Measurements from ENCODE around the gene C20orf202.

Gene C20orf202

DNA sequence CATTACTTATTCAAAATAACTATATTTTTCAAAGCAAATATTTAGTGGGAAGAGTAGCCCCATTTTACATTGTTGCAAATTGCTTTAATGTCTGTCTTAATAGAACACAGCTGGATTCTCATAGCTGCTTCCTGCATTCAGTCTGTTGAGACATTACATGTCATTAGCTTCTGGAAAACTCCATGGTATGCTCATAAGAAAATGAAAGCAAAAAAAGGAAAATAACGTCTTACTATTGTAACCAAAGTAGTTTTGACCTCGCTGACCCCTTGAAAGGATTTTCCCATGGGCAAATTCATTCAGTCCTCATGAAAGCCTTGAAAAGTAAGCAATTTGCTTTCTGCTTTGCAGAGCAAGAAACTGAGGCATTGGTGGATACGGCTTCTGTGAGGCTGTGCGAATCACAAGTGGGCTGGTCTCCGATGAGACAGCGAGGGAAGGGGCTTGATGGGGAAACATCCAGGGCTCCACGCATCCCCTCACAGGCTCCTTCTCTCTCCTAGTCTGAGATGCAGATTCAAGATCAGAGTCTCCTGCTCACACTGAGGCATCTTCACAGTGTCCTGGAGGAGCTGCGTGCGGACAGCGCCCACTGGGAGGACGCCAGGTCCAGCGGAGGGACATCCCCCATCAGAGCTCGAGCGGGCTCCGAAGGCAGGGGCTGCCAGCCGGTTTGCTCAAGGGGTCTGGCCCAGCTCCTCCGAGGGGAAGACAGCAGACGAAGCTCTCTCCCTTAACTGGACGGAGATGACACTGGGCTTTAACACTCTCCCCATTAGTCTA, 3.3 kb downstream of the C20orf202 start:
- DNase-seq (ENCODE audit: low spot score) = no peak
- TF ChIP-seq, protein P1, sequence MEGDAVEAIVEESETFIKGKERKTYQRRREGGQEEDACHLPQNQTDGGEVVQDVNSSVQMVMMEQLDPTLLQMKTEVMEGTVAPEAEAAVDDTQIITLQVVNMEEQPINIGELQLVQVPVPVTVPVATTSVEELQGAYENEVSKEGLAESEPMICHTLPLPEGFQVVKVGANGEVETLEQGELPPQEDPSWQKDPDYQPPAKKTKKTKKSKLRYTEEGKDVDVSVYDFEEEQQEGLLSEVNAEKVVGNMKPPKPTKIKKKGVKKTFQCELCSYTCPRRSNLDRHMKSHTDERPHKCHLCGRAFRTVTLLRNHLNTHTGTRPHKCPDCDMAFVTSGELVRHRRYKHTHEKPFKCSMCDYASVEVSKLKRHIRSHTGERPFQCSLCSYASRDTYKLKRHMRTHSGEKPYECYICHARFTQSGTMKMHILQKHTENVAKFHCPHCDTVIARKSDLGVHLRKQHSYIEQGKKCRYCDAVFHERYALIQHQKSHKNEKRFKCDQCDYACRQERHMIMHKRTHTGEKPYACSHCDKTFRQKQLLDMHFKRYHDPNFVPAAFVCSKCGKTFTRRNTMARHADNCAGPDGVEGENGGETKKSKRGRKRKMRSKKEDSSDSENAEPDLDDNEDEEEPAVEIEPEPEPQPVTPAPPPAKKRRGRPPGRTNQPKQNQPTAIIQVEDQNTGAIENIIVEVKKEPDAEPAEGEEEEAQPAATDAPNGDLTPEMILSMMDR (conservative IDR thresholded peaks at IDR 0.05; ENCODE audit: low read depth) = no peak
- ChIA-PET POLR2A (ENCODE audit: low non-redundant PET) (interaction anchor here (0.6 kb wide), 1 partner anchor 8 kb away, joined by 3 read pairs; no protein-coding TSS in a partner anchor), CTCF (interaction anchor here (0.5 kb wide), 1 partner anchor 381 kb away, joined by 4 read pairs; no protein-coding TSS in a partner anchor)
- no peak overlapping the region for H3K27ac ChIP-seq

DNA sequence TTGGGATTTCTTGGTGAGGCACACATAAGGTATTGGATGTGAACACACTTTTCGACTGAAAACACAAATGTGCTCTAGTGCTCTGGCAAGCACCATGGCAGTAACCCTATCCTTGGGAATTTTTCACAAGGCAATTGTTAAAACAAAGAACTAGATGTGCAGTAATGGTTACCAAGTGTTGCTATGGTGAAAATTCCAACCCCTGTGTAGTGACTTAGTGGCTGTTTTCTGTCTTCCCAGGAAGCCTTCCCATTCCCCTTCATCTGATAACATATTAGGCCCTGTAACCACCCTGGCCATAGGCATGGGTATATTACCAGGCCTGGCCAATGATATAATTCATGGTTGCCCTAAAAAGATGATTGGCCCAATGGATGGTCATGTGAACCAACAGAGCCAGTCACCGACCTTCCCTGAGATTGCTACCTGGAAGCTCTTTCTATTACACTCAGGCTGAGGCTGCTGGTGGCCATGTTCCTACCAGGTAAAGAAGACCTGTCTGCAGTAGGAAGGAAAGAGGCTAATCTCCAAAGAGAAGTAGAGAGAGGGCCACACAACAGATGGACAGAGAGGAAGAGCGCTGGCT, 4.1 kb downstream of the C20orf202 start:
- no peak for DNase-seq (ENCODE audit: low spot score)
- TF ChIP-seq, protein P1 (conservative IDR thresholded peaks at IDR 0.05; ENCODE audit: low read depth) = no peak
- ChIA-PET CTCF (no interaction called here), POLR2A (ENCODE audit: low non-redundant PET) (no interaction called here)
- H3K27ac ChIP-seq = no peak overlapping the region

DNA sequence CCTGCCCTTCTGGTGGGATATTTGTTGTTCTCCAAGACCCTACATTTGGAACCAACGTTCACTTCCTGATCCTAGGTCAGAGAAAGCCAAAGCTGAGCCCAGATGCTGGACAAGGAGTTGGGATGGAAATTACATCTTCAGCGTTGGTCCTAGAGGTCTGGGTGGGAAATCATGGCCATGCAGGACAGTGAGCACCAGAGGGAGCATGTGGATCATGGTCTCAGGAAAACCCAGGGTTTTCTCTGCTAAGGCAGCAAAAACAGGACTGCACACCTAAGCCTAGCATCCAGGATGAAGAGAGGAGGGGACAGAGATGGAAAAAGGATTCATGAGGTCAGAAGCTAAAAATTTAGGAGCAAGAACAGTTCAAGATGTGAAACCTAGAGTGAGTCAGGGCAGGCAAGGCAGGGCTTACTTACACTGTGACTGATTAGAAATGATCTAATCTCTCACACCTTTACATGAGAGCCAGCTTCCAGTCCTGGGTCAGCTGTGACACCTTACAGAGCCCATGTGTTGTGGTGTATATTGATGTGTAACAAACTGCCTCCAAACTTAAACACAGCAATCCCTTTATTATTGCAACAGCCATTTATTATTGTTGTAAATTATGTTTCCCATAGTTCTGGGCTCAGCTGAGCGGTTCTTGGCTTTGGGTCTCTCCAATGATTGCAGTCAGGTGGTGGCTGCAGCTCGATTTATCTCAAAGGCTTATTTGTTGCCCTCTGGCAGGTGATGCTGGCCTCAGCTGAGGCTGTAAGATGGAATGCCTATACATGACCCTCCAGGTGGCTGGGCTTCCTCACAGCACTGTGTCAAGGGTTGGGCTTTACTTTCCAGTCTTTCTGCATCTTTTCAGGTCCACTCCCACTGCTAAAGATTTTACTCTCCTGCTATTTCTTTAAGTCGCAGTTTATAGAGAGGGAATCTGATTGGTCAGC, 6.5 kb downstream of the C20orf202 start:
- POLR2A ChIA-PET (ENCODE audit: low non-redundant PET) = interaction anchor here (1.1 kb wide), 1 partner anchor 116 kb away, joined by 4 read pairs; no protein-coding TSS in a partner anchor
- no peak overlapping the region for H3K27ac ChIP-seq
- TF ChIP-seq, protein P1 (conservative IDR thresholded peaks at IDR 0.05; ENCODE audit: low read depth) = no peak
- no peak for DNase-seq (ENCODE audit: low spot score)
- CTCF ChIA-PET = interaction anchor here (0.6 to 1.2 kb wide), 2 partner anchors 101 to 253 kb away, joined by 4 to 5 read pairs; no protein-coding TSS in a partner anchor

DNA sequence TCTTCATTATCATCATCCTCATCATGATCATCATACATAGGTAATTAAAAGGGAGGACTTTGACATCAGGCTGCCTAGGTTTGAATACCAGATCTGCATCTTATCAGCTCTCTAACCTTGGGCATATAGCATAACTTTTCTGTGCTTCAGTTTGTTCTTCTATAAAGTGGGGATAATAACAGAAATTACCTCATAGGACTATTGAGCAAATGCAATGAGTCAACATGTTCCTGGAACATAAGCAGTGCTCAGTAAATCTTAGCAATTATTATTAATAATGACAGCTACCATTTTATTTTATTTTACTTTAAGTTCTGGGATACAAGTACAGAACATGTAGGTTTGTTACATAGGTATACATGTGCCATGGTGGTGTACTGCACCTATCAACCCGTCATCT, 7.2 kb downstream of the C20orf202 start:
- H3K27ac ChIP-seq = no peak overlapping the region
- ChIA-PET POLR2A (ENCODE audit: low non-redundant PET) (interaction anchor here (1.1 kb wide), 1 partner anchor 115 kb away, joined by 4 read pairs; no protein-coding TSS in a partner anchor), CTCF (interaction anchor here (0.6 kb wide), 1 partner anchor 254 kb away, joined by 5 read pairs; no protein-coding TSS in a partner anchor)
- no peak for DNase-seq (ENCODE audit: low spot score)
- TF ChIP-seq, protein P1 (conservative IDR thresholded peaks at IDR 0.05; ENCODE audit: low read depth) = no peak

DNA sequence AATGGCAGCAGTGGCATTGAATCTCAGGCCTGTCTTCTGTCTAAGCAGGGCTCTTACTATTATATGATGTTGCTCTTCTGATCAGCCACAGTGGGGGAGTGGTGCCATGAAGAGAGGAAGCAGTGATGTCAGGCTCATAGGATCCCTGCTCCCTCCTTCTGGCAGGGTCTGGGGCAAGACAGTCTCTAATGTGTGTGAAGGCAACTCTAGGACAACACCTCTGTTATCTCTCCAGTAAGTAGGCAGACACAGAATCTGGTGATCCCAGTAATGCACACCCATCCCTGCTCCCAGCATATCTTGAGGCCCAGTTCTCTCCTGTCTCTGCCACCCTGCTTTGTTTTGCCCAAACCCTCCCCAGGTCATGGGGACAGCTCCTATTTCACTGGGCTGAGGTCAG, 8.8 kb downstream of the C20orf202 start:
- ChIA-PET CTCF (interaction anchor here (0.6 to 1.3 kb wide), 6 partner anchors 104 to 393 kb away, joined by 3 to 5 read pairs (median 4); no protein-coding TSS in a partner anchor), POLR2A (ENCODE audit: low non-redundant PET) (no interaction called here)
- TF ChIP-seq, protein P1 (conservative IDR thresholded peaks at IDR 0.05; ENCODE audit: low read depth) = no peak

More for the DNA sequence above, 8.8 kb downstream of the C20orf202 start:
- DNase-seq (ENCODE audit: low spot score) = no peak
- no peak overlapping the region for H3K27ac ChIP-seq

Data from RWPE1 (cell line).